SIG-M5 treated with dmso at 0.1 percent for 504 hours (cell line): ENCODE results near the gene ADAM21.
"Not testable (repeated sequence)": the region's sequence is repeated elsewhere in the genome, so short reads cannot be mapped to it uniquely, and the experiment has no call there.

ENCODE experiments used
- DNase-seq: peaks from one replicate; lab custom pipeline; 2025; ENCODE audit not compliant: unreplicated experiment; lab: John Stamatoyannopoulos, UW

ADAM21 gene

DNA sequence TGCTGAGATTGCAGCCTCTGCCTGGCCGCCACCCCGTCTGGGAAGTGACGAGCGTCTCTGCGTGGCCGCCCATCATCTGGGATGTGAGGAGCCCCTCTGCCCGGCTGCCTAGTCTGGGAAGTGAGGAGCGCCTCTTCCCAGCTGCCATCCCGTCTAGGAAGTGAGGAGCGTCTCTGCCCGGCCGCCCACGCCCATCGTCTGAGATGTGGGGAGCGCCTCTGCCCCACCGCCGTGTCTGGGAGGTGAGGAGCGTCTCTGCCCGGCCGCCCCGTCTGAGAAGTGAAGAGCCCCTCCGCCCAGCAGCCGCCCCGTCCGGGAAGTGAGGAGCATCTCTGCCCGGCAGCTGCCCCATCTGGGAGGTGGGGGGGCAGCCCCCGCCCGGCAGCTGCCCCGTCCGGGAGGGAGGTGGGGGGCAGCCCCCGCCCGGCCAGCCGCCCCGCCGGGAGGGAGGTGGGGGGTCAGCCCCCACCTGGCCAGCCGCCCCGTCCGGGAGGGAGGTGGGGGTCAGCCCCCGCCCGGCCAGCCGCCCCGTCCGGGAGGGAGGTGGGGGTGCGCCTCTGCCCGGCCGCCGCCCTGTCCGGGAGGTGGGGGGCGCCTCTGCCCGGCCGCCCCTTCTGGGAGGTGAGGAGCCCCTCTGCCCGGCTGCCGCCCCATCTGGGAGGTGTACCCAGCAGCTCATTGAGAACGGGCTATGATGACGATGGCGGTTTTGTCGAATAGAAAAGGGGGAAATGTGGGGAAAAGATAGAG is 25.6 kb downstream of the ADAM21 start:
- DNase-seq = not testable (repeated sequence)

GRCh38 chr14:70489579-70490200 is 37.7 kb downstream of the ADAM21 start:
- DNase-seq = no peak

GRCh38 chr14:70498191-70498590 is 46.2 kb downstream of the ADAM21 start:
- no peak for DNase-seq
